GM12892 (cell line): ENCODE results near the gene CEACAM16.

Experiments used
- POLR2A ChIP-seq: IDR thresholded peaks from 2 replicates; pipeline ENCODE4 v1.6.1; 2011; ENCODE audit warnings: low read depth, low read length, control low read depth
- POLR2AphosphoS5 ChIP-seq: IDR thresholded peaks from 2 replicates; pipeline ENCODE4 v1.6.1; 2011; ENCODE audit warnings: low read depth, low read length, control low read depth

DNA sequence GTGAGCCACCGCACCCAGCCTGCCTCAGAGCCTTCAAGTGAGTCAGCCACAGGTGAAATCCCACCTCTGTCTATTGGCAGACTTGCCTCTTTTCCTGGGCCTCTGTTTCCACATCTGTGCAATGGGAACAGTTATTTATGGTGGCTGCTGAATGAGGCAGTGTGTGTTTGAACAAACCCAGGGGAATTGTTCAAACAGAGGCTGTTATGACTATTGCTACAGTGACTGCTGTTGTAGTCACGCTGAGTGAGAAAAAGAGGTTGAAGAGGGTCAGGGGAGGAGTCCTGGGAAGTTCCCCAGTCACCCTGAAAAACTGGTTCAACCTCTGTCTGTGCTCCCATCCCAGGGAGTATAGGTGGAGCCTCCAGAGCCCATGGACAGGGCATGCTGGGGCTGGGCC lies 27.6 kb upstream of the CEACAM16 start, which contains the start of gene CEACAM19:
- TF ChIP-seq POLR2AphosphoS5 (no peak), POLR2A (no peak)
